PC-3 (cell line): ENCODE results near the gene GPC6. TPM values are rescaled to one million over a fixed set of nuclear protein-coding genes. Genes with fewer than 3 reads are reported as not detected.

Experiments used
- ATAC-seq: fragments of 200-7000 bp; cut with Tn5 transposase; 2 replicates; pipeline ENCODE4 v1.9.1; 2020; ENCODE audit warnings: mild to moderate bottlenecking, moderate library complexity
- BruUV-seq: library from RNA; stranded (reverse); fragments of 400-500 nt; replicated peaks from 2 replicates; lab custom pipeline; 2021; lab: Mats Ljungman, UMichigan
- CTCF ChIA-PET: fragments of 300-600 bp; sonication (Branson Sonifier 250); formaldehyde crosslinking; loops from one replicate; lab custom pipeline; 2022; ENCODE audit warnings: antibody characterized with exemption; lab: Charles Lee
- POLR2A ChIA-PET: fragments of 300-600 bp; sonication (Branson Sonifier 250); formaldehyde crosslinking; loops from one replicate; lab custom pipeline; 2022; ENCODE audit warnings: antibody characterized with exemption; ENCODE audit not compliant: unreplicated experiment; lab: Charles Lee
- DNase-seq: peaks from one replicate; pipeline ENCODE4 v3.0.0-alpha.2; 2015
- H2AFZ ChIP-seq: fragments of 300-600 bp; sonication (generic); 2 replicates; pipeline ENCODE4 v1.6.0; 2016; ENCODE audit warnings: antibody characterized with exemption, low read length
- H3F3A ChIP-seq: fragments of 300-600 bp; sonication (generic); one replicate; pipeline ENCODE4 v1.6.0; 2017; ENCODE audit warnings: antibody characterized with exemption, low read length, control low read depth, mild to moderate bottlenecking; ENCODE audit not compliant: unreplicated experiment
- H3K27ac ChIP-seq: fragments of 300-600 bp; sonication (generic); 2 replicates; pipeline ENCODE4 v1.5.1; 2016; ENCODE audit warnings: mild to moderate bottlenecking, low read length
- H3K27me3 ChIP-seq: fragments of 300-600 bp; sonication (generic); 2 replicates; pipeline ENCODE4 v1.6.1; 2016; ENCODE audit warnings: low read length, mixed read lengths
- H3K36me3 ChIP-seq: fragments of 300-600 bp; sonication (generic); 2 replicates; pipeline ENCODE4 v1.6.1; 2016; ENCODE audit warnings: low read depth, mixed run types, low read length, mixed read lengths
- H3K4me1 ChIP-seq: fragments of 300-600 bp; sonication (generic); 2 replicates; pipeline ENCODE4 v1.5.1; 2016; ENCODE audit warnings: low read length; ENCODE audit not compliant: insufficient read depth
- H3K4me2 ChIP-seq: fragments of 300-600 bp; sonication (generic); 2 replicates; pipeline ENCODE4 v1.6.0; 2016; ENCODE audit warnings: low read length
- H3K4me3 ChIP-seq: fragments of 300-600 bp; sonication (generic); 2 replicates; pipeline ENCODE4 v1.5.1; 2016; ENCODE audit warnings: mild to moderate bottlenecking, low read length, mixed read lengths
- H3K79me2 ChIP-seq: fragments of 300-600 bp; sonication (generic); 2 replicates; pipeline ENCODE4 v1.6.1; 2017; ENCODE audit warnings: low read length, mixed read lengths
- H3K9ac ChIP-seq: fragments of 300-600 bp; sonication (generic); 2 replicates; pipeline ENCODE4 v1.6.0; 2016; ENCODE audit warnings: mild to moderate bottlenecking, low read length
- H3K9me2 ChIP-seq: fragments of 300-600 bp; sonication (generic); replicated peaks from 2 replicates; pipeline ENCODE4 v1.6.1; 2016; ENCODE audit warnings: mixed run types, low read length, mixed read lengths
- H3K9me3 ChIP-seq: fragments of 300-600 bp; sonication (generic); 2 replicates; pipeline ENCODE4 v1.6.1; 2016; ENCODE audit warnings: low read length, mixed read lengths
- H4K20me1 ChIP-seq: fragments of 300-600 bp; sonication (generic); 2 replicates; pipeline ENCODE4 v1.6.1; 2016; ENCODE audit warnings: low read length, mixed read lengths
- CTCF ChIP-seq: fragments of 300-600 bp; sonication (generic); conservative IDR thresholded peaks from 2 replicates; pipeline ENCODE4 v1.5.1; 2017; ENCODE audit warnings: antibody characterized with exemption, low read depth, mild to moderate bottlenecking, low read length
- EZH2 ChIP-seq: fragments of 300-600 bp; sonication (generic); IDR thresholded peaks from one replicate; pipeline ENCODE4 v1.6.1; 2017; ENCODE audit warnings: antibody characterized with exemption, mild to moderate bottlenecking, low read length; ENCODE audit not compliant: unreplicated experiment
- EZH2phosphoT487 ChIP-seq: fragments of 300-600 bp; sonication (generic); IDR thresholded peaks from 2 replicates; pipeline ENCODE4 v1.6.1; 2018; ENCODE audit warnings: mild to moderate bottlenecking, antibody characterized with exemption, low read length, borderline replicate concordance
- intact Hi-C: fragments of 100-400 bp; cut with micrococcal nuclease; formaldehyde crosslinking; loops from 2 replicates; pipeline ENCODE4 v1.9.0; 2023
- total RNA-seq: library from RNA; depleted of rRNA; stranded (reverse); fragments of >200 nt; gene quantifications from 2 replicates; pipeline ENCODE4 v1.2.3, GENCODE V29; 2014

GPC6 gene
- total RNA-seq, 1 experiment from 2014 or later: 3.5 TPM

GRCh38 chr13:93244918-93245280 is 18.3 kb downstream of the GPC6 start:
- no peak overlapping the region for H3K4me3 ChIP-seq
- ChIA-PET POLR2A (no interaction called here), CTCF (interaction anchor here (0.7 kb wide), 1 partner anchor 108 kb away, joined by 4 read pairs; no protein-coding TSS in a partner anchor)
- DNase-seq: no peak
- H3K9me3 ChIP-seq: 0 out of 2 replicates have a peak, but pooled peaks cover 2% of the 10 kb centered on the region
- H4K20me1 ChIP-seq: no peaks in the 10 kb centered on the region
- no peaks in the 10 kb centered on the region for H3K9me2 ChIP-seq
- H3K4me1 ChIP-seq: peaks cover 20% of the 10 kb centered on the region
- TF ChIP-seq CTCF: no peak
- no peak for TF ChIP-seq EZH2phosphoT487
- ATAC-seq: no peak
- H3K9ac ChIP-seq: no peak overlapping the region
- no peaks in the 10 kb centered on the region for H3K27me3 ChIP-seq
- intact Hi-C loops: loop anchor here (5.0 to 10.0 kb wide), 2 partner anchors 482 to 950 kb away; no protein-coding TSS in a partner anchor
- H3K27ac ChIP-seq: no peak overlapping the region
- no peaks in the 10 kb centered on the region; the same call in 1 of the 2 replicates for H3K36me3 ChIP-seq
- no TSS peak for BruUV-seq
- H3F3A ChIP-seq: no peaks in the 10 kb centered on the region
- no peak overlapping the region for H2AFZ ChIP-seq
- no peak overlapping the region for H3K4me2 ChIP-seq
- no peaks in the 10 kb centered on the region for H3K79me2 ChIP-seq

- Histone ChIP-seq H3K9me2 (no peaks in the 10 kb centered on the region), H2AFZ (no peak overlapping the region), H3K9ac (no peak overlapping the region), H3K4me1 (peaks cover 26% of the 10 kb centered on the region), H3K36me3 (no peaks in the 10 kb centered on the region; the same call in 1 of the 2 replicates), H3K27ac (no peak overlapping the region), H3K4me3 (no peak overlapping the region), H3K9me3 (no peaks in the 10 kb centered on the region), H3F3A (no peaks in the 10 kb centered on the region), H3K27me3 (no peaks in the 10 kb centered on the region), H3K4me2 (no peak overlapping the region), H4K20me1 (no peaks in the 10 kb centered on the region), H3K79me2 (no peaks in the 10 kb centered on the region)
- no TSS peak for BruUV-seq
- TF ChIP-seq CTCF (no peak), EZH2 (no peak), EZH2phosphoT487 (no peak)
- ATAC-seq: no peak
- DNase-seq: no peak
- intact Hi-C loops: loop anchor here (5.0 to 10.0 kb wide), 2 partner anchors 481 to 949 kb away; no protein-coding TSS in a partner anchor
- ChIA-PET POLR2A (no interaction called here), CTCF (interaction anchor here (0.6 kb wide), 1 partner anchor 930 kb away, joined by 5 read pairs; no protein-coding TSS in a partner anchor)
Measured at GRCh38 chr13:93246069-93246468, 19.5 kb downstream of the GPC6 start.

- H3K27ac ChIP-seq: peak overlapping the region; percentile 91
- no peaks in the 10 kb centered on the region for H3K9me2 ChIP-seq
- BruUV-seq: no TSS peak
- intact Hi-C loops: loop anchor here (1.0 to 10.0 kb wide), 10 partner anchors 228 to 1114 kb away; no protein-coding TSS in a partner anchor
- H4K20me1 ChIP-seq: no peaks in the 10 kb centered on the region
- POLR2A ChIA-PET: no interaction called here
- peak overlapping the region; percentile 48 for H3K9ac ChIP-seq
- H3K79me2 ChIP-seq: no peaks in the 10 kb centered on the region
- H3K36me3 ChIP-seq: no peaks in the 10 kb centered on the region; the same call in 1 of the 2 replicates
- TF ChIP-seq EZH2 (no peak), CTCF (peak; percentile 81), EZH2phosphoT487 (no peak)
- no peaks in the 10 kb centered on the region for H3K27me3 ChIP-seq
- no peaks in the 10 kb centered on the region for H3F3A ChIP-seq
- CTCF ChIA-PET: interaction anchor here (0.5 to 1.2 kb wide), 10 partner anchors 13 to 944 kb away, joined by 3 to 7 read pairs (median 4); partner anchors contain the start of gene GPC6
- no peaks in the 10 kb centered on the region for H3K9me3 ChIP-seq
- peaks cover 26% of the 10 kb centered on the region for H3K4me1 ChIP-seq
- ATAC-seq: peak; percentile 96
- DNase-seq: peak; percentile 78
- H2AFZ ChIP-seq: peak overlapping the region; percentile 72
- H3K4me3 ChIP-seq: no peak overlapping the region
- H3K4me2 ChIP-seq: peak overlapping the region; percentile 70
Measured at GRCh38 chr13:93248627-93249047, 22.0 kb downstream of the GPC6 start.
